GM18520 (cell line): ENCODE data around the gene NFS1.

Experiments
- ATAC-seq: cut with Tn5 transposase; IDR thresholded peaks from one replicate; pipeline ENCODE4 v1.9.1; 2021; ENCODE audit not compliant: unreplicated experiment

The NFS1 gene

DNA sequence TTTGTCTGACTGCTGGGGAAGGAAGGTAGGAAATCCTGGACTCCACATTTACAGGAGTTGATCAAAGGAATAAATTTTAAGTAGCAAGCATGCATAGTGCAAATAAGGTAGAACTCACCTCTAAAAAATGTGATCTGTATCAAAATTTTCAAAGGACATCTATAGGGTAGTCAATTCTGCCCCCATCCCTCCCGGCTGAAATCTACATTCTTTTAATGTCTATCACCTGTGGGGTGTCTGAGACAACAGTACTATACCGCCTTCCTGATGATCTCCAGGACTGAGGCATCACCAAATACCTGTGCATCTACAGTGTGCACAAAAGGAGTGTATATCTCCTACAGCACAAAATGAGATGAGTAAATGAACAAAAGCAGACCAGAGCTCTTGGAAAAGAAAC lies 54.3 kb downstream of the NFS1 start:
- ATAC-seq, result no peak

DNA sequence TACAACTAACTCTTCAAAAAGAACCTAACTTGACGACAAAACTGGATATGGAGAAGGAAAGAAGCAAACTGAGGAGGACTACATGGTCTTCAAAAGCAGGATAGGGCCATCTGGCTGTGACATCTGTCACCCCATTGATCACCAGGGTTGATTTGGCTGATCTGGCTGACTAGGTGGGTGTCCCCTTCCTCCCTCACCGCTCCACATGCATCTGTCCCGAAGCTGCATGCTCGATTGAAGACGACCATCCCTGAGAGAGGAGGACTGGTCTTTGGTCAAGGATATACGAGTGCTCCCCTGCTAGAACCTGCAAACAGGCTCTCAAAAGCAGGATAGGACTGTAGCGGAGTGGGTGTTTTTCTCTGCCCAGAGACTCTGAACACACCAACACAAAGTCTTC lies 56.1 kb downstream of the NFS1 start:
- ATAC-seq, result no peak

DNA sequence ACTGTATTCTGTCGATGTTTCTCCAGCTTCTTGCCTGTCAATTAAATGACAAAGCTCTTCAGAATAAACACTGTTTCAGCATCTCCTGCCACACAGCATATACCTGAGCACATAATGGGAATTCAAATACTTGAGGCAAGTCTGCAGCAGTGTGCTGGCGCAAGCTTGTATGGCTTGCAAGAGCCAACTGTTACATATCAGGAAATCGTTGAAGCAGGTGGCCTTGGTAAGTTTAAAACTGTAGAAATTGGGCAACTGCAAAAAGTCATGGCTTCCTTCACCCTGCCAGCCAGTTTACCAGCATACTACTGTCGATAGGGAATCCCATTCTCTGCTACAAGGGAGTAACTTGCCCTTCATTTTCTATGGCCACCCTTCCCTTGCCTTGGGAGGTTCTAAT lies 57.4 kb downstream of the NFS1 start:
- ATAC-seq, result no peak

DNA sequence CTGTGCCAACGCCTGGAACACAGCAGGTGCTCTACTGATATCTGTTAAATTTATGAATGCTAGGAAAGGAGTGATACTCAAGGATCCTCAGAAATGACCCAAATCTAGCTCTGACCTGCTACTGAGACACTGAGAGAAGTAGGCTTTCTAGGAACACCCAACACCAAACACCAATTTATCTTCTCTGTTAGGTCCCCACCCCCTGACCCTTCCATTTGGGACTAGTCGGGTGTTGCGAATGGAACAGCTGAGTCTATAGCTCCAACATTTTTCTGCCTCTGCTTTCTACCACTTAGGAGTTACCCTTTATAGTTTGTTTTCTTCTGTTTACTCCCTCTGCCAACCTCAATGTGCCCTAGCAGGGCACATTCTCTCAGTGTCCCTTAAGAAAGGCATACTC lies 58.4 kb downstream of the NFS1 start:
- no peak for ATAC-seq

DNA sequence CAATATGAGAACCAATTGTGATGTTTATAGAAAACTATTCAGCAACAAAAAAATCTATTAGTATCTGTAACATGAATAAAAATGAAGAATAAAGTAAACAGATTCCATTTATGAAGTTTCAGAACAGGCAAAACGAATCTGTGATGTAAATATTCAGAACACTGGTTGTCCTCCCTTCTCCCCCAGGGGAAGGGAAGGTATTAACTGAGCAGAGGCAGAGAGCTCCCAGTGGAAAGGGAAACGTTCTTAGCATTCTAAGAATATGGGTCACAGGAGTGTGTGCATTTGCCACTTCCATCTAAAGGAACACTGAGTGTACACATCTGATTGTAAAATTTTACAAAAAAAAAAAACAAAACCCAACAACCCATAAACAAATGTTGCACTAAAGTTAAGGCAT lies 60.4 kb downstream of the NFS1 start:
- no peak for ATAC-seq

DNA sequence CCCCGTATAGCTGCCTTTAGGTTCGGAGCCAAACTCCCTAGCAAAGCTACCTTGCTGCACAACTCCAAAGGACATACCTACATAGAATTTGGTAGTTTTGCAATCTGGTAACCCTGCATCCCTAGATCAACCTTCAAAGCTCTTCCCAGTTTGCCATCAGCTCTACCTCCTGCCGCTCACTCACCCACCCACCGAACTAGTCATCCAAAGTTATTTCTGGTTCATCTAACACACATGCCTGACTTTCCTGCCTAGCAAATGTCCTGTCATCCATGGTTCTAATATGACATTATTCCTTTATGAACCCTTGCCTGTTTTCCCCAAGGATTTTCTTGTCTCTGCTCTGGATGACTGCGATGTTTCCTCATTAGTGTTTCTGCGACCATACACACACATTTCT lies 61.9 kb downstream of the NFS1 start:
- ATAC-seq, result no peak

DNA sequence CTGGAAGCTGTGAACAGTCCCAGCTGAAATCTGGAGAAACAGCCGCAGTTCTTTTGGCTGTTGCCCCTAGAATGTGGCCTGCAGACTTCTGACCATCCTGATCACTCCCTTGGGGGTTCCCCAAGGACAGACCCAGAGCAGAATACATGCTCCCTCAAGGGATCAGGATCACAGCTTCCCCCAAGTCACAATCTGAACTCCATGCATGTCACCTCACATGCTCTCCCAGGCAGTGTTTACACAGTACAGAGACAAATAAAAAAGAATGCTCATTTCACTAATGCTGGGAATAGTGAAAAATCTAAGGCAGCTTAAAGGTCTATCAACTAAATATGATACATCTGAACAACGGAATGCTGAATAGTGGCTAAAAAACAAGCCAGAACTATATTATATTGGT lies 63.1 kb downstream of the NFS1 start:
- ATAC-seq, result no peak

DNA sequence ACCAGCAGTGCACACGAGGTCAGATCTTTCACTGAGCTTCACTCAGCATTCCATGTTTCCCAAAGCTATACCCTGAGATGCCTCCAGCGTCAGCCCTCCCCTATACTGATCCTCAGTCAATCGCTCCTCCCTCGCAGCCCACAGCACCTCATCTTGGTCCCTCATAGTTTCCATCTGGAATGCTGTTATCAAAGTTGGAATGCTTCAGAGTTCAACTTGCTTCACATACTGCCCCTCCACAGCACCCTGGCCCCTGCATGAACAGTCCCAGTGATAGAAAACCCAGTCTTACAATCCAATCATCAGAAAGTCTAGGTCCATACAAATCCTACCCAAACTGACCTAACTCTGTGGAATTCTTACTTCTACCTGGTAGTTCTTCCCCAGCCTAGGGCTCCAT lies 63.5 kb downstream of the NFS1 start:
- ATAC-seq, result no peak

DNA sequence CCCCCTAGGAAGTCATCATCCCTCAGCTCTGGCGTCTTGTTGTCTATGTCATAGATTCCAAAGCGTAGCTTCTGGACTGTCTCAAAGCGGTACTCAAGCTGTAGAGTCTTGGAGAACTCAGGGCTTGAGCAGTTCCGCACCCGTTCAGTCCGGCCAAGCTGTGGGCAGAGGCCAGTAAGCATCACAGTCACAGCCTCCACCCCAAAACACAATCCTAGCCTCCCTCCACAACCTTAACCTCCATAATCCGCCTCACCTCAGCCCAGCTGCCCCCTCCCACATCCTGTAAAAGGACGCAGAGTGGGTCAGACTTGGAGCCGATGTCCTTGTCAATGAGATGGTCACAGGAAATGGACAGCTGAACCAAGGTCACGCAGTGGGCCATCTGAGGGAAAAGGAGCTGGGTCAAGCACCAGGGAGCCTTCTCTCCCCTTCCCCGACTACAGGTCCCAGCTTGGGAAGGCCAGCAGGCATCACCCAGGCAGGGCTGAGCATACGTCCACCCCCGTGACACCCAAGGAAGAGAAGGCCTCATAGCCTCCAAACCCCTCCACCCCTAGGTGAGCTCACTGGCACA lies 66.5 kb downstream of the NFS1 start:
- ATAC-seq, result no peak

DNA sequence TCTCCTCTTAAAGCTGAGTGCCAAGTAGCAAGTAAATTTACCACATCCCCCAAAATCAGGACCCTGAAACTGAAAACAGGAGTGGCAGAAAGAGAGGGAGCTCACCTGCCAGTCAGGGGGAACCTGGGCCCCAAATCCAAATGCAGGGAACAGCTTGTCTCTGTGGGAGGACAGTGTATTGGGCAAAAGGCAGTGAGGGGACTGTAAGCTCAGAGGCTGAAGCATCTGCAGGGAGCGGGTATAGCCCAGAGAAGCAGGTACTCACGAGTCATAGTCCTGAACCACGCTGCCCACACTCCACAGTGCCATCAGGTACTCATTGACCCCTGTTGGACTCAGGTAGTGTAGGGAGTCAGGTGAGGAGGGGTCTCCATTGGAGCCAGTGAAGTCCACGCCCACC lies 68.5 kb downstream of the NFS1 start:
- no peak for ATAC-seq

DNA sequence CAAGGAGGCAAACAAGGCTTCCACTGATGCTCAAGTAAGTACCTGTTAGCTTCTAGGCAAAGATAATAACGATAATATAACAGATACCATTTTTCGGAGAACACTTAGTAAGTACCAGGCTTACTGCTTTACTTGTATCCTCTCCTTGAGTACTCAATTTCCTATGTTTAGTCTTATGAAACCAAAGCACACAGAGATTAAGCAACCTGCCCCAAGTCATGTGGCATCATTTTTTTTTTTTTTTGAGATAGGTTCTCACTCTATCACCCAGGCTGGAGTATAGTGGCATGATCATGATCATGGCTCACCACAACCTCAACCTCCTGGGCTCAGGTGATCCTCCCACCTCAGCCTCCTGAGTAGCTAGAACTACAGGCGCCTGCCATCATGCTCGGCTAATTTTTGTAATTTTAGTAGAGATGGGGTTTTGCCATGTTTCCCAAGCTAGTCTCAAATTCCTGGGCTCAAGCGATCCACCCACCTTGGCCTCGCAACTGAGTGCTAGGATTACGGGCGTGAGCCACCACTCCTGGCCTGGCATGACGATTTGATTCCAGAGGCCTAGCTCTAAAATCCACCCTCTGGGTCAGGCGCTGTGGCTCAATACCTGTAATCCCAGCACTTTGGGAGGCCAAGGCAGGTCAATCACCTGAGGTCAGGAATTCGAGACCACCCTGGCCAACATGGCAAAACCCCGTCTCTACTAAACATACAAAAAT lies 69.6 kb downstream of the NFS1 start:
- ATAC-seq, result no peak

DNA sequence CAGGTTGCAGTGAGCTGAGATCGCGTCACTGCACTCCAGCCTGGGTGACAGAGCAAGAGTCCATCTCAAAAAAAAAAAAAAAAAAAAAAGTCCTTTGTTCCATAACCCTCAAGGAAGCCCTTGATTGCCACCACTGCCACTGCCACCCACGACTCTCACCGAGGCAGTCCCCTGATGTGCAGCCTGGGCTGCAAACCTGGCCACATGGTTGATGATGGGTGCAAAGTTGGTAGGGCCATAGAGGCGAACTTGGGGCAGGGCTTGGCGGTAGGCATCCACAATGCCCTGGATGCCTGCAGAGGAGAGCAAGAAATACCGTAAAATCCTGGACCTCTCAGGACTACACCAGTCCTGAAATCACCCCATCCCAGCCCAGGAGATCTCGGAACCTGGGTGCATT lies 72.0 kb downstream of the NFS1 start:
- ATAC-seq, result no peak

DNA sequence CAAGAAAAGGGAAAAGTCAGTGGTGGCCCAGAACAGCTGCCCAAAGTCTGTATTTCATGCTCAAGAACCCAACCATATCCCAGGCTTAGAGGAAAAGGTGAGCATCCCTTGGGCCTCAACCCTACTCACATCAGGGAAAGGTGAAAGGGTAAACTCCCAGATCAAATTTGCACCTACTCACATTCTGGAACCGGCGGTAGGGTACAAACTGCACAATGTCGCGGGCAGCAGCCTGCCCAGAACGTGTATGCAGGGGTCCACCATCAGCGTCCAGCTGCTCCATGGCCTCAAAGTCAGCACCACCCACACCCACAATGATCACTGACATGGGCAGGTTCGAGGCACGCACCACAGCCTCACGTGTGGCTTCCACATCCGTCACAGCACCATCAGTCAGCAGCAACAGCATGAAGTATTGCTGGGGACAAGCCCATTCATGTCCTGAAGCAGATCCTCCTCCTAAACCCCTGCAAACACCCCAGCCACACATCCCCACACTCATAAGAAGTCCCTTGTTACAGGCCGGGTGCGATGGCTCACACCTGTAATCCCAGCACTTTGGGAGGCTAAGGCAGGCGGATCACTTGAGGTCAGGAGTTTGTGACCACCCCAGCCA lies 72.7 kb downstream of the NFS1 start:
- no peak for ATAC-seq

DNA sequence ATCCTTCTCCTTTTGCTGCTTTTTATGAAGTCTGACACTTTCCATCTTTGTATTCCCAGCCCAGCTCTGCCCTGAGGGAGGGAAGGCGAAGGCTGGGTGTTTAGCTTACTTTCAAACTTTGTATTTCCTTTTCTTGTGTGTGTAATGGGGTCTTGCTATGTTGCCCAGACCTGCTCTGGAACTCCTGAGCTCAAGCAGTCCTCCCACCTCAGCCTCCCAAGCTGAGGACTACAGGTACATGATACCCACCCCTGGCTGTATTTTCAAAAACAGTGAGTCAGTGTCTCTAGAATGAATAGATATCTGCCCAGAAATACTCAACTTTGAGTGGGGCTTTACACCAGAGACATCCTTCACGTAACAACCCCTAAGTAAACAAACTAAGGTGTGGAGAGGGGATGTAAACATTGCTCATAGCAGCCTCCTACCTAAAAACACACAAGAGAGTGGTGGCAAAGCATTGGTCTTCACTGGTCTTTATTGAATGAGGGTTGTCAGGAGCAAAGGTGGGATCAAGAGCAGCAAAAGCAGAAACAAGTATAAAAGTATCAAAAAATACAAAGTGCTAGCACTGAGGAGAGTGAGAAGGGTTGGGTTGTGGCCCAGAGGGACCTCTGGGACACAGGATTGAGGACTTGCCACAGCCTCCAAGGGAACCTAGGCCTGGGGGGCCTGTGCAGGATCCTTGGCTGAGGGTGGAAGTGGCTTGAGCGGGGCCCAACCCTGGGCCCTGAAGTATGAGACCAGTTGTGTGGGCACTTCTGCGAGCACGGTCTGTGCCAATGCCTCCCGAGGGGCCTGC lies 73.4 kb downstream of the NFS1 start:
- ATAC-seq, result no peak

DNA sequence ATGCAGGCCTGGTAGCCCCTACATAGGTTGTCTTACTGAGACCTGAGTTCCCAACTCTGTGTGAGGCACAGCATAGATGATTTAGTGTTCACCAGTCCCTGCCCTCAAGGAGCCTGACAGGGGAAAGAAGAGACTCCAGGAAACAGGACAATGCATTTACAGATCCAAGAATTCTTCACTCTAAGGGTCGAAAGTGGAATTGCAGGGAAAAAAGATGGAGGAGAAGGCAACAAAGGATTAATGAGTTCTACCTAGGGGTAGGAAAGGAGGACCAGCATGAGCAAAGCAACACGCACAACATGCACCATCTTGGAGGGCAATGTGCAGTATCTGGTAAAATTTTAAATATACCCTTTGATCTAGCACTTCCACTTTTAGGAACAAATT lies 77.6 kb downstream of the NFS1 start:
- no peak for ATAC-seq

DNA sequence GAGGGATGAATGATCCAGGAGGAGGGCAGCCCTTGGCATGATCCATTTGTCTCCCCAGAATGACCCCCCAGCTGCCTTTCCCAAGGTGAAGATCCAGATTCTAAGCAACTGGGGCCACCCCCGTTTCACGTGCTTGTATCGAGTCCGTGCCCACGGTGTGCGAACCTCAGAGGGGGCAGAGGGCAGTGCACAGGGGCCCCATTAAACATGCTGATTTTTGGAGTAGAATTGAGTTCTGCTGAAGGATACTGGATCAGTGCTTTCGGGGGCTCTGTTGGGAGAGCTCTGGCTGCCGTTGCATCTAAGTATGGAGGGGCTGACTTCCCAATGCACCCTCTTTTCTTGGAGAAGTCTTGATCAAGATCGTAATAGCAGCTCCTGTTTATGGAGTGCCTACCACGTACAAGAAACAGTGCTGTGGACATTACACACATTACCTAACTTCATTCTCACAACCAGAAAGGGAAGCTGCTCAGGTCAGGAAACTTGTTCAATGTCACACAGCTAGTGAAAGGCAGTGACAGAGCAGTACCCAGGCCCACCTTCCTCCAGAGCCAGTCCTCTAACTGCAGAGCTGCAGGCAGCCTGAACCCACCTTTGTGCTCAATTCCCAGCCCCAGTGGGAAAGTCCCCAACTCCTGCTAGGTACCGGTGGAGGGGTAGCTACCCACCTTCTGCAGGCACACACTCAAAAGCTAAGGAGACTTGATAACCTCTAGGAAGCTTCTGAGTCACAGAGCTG lies 78.2 kb downstream of the NFS1 start:
- no peak for ATAC-seq

DNA sequence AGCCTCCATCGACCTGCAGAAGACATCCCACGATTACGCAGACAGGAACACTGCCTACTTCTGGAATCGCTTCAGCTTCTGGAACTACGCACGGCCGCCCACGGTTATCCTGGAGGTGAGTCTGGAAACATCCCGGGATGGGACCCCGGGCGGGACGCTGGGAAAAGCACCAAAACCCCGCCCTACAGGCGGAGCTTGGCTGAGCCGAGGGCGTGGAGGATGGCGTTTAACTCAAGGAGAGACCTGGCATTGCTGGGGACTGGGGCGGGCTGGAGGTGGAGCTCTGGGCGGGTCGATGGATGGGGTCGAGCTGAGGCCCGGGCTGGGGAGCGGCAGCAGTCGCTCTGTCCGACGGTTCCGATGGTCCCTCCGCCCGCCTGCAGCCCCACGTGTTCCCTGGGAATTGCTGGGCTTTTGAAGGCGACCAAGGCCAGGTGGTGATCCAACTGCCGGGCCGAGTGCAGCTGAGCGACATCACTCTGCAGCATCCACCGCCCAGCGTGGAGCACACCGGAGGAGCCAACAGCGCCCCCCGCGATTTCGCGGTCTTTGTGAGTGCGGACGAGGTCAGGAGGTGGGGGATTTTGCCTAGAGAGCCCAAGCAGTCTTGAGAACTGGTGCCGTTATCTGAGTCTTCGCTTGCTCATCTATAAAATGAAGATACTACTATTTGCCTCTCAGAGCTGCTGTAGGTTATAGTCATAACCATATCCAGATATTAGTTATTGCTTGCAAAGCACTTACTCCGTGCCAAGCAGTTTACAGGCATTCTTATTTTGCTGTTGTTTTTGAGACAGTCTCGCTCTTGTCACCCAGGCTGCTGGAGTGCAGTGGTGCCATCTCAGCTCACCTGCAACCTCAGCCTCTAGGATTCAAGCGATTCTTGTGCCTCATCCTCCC lies 79.7 kb downstream of the NFS1 start:
- ATAC-seq, result no peak

DNA sequence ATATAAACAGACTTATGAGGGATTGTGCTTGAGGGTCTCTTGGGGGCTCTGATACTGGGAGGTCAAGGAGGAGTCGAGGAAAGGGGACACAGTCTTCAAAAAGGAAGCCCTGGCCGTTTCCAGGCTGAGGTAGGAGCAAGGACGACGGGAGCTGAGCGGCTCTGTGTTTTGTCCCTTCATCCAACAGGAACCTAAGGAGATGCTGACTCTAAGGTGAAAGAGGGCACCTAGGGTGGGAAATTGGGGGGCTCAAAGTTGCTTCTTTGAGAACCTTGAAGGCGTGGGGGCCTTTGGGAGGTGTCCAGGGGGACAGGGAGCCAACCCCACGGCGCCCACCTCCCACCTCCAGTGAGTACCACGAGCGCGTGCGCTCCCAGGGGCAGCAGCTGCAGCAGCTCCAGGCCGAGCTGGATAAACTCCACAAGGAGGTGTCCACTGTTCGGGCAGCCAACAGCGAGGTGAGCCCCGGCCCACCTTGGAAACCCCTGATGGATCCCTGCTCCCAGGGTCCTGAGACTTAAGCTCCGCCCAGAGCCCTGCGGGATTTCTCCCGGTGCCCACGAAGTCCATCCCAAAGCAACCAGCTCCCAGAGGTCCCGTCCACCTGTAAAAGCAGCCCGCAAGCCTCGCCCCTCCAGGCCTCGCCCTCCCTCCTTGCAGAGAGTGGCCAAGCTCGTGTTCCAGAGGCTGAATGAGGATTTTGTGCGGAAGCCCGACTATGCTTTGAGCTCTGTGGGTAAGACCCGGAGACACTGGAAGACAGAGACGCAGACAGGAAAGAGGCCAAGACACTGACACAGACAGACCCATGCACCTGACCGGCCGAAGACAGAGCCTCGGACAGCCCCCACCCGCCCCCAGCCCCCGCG lies 80.7 kb downstream of the NFS1 start:
- no peak for ATAC-seq
